DOHH2 (cell line): ENCODE data around the gene CALML6.

ENCODE experiments used
- H3F3A ChIP-seq: fragments of 200-600 bp; sonication (generic), shearing (Covaris generic); 2 replicates; pipeline ENCODE4 v1.6.0; 2016; ENCODE audit warnings: antibody characterized with exemption, mild to moderate bottlenecking; ENCODE audit not compliant: control insufficient read depth, insufficient read depth
- H3K27ac ChIP-seq: fragments of 200-600 bp; sonication (generic); 2 replicates; pipeline ENCODE4 v1.5.1; 2014; ENCODE audit warnings: low read depth, mild to moderate bottlenecking, low read length, moderate library complexity
- H3K27me3 ChIP-seq: fragments of 200-600 bp; sonication (generic); 2 replicates; pipeline ENCODE4 v1.6.1; 2014; ENCODE audit warnings: mild to moderate bottlenecking, low read length, mixed read lengths; ENCODE audit not compliant: control insufficient read depth
- H3K36me3 ChIP-seq: fragments of 200-600 bp; sonication (generic); 2 replicates; pipeline ENCODE4 v1.6.1; 2014; ENCODE audit warnings: mild to moderate bottlenecking, low read length, moderate library complexity, mixed read lengths; ENCODE audit not compliant: control insufficient read depth
- H3K4me1 ChIP-seq: fragments of 200-600 bp; sonication (generic); 2 replicates; pipeline ENCODE4 v1.6.1; 2014; ENCODE audit warnings: mild to moderate bottlenecking, low read length, mixed read lengths; ENCODE audit not compliant: control insufficient read depth
- H3K4me2 ChIP-seq: fragments of 200-600 bp; sonication (generic); 2 replicates; pipeline ENCODE4 v1.6.0; 2014; ENCODE audit warnings: mild to moderate bottlenecking, low read length, moderate library complexity
- H3K4me3 ChIP-seq: fragments of 200-600 bp; sonication (generic); 2 replicates; pipeline ENCODE4 v1.5.1; 2014; ENCODE audit warnings: mild to moderate bottlenecking, low read length, mixed read lengths
- H3K79me2 ChIP-seq: fragments of 200-600 bp; sonication (generic); 2 replicates; pipeline ENCODE4 v1.6.1; 2014; ENCODE audit warnings: mild to moderate bottlenecking, low read length, mixed read lengths; ENCODE audit not compliant: control insufficient read depth
- H3K9me2 ChIP-seq: fragments of 200-600 bp; sonication (generic); replicated peaks from 2 replicates; pipeline ENCODE4 v1.6.1; 2014; ENCODE audit warnings: mild to moderate bottlenecking, low read length, mixed read lengths; ENCODE audit not compliant: control insufficient read depth
- H3K9me3 ChIP-seq: fragments of 200-600 bp; sonication (generic); 2 replicates; pipeline ENCODE4 v1.6.1; 2014; ENCODE audit warnings: antibody characterized with exemption, low read length, mixed read lengths; ENCODE audit not compliant: control insufficient read depth, insufficient read depth
- H4K20me1 ChIP-seq: fragments of 200-600 bp; sonication (generic); 2 replicates; pipeline ENCODE4 v1.6.0; 2014; ENCODE audit warnings: low read depth, mild to moderate bottlenecking, antibody characterized with exemption, low read length, moderate library complexity; ENCODE audit not compliant: control insufficient read depth, insufficient read depth
- CTCF ChIP-seq: fragments of 200-600 bp; sonication (generic); IDR thresholded peaks from one replicate; pipeline ENCODE4 v1.5.1; 2014; ENCODE audit warnings: antibody characterized with exemption, mild to moderate bottlenecking, low read depth, low read length; ENCODE audit not compliant: poor library complexity, severe bottlenecking
- EZH2phosphoT487 ChIP-seq: fragments of 200-600 bp; sonication (generic); IDR thresholded peaks from 2 replicates; pipeline ENCODE4 v1.6.1; 2017; ENCODE audit warnings: borderline replicate concordance, mild to moderate bottlenecking, antibody characterized with exemption, low read length, moderate library complexity, mixed read lengths

The CALML6 gene

GRCh38 chr1:1922956-1923833 lies 8.1 kb downstream of the CALML6 start:
- no peak overlapping the region for H3K4me2 ChIP-seq
- TF ChIP-seq EZH2phosphoT487 (no peak), CTCF (no peak)
- H3K4me3 ChIP-seq: no peak overlapping the region
- no peaks in the 10 kb centered on the region for H3K36me3 ChIP-seq
- no peaks in the 10 kb centered on the region for H3F3A ChIP-seq
- peaks cover 3% of the 10 kb centered on the region; the same call in 1 of the 2 replicates for H3K27me3 ChIP-seq
- H3K27ac ChIP-seq: no peak overlapping the region
- peaks cover 14% of the 10 kb centered on the region for H3K4me1 ChIP-seq
- H3K9me3 ChIP-seq: no peaks in the 10 kb centered on the region
- H4K20me1 ChIP-seq: no peaks in the 10 kb centered on the region
- no peaks in the 10 kb centered on the region for H3K79me2 ChIP-seq
- H3K9me2 ChIP-seq: no peaks in the 10 kb centered on the region

- Histone ChIP-seq H3K9me2 (no peaks in the 10 kb centered on the region), H3K79me2 (no peaks in the 10 kb centered on the region), H3K36me3 (no peaks in the 10 kb centered on the region), H3K27me3 (no peaks in the 10 kb centered on the region), H3F3A (no peaks in the 10 kb centered on the region), H3K9me3 (no peaks in the 10 kb centered on the region), H4K20me1 (no peaks in the 10 kb centered on the region), H3K4me1 (peaks cover 6% of the 10 kb centered on the region), H3K4me3 (no peak overlapping the region), H3K4me2 (no peak overlapping the region), H3K27ac (no peak overlapping the region)
- no peak for TF ChIP-seq CTCF
- TF ChIP-seq EZH2phosphoT487: no peak
Observed at GRCh38 chr1:1924386-1924785, 9.3 kb downstream of the CALML6 start.

- Histone ChIP-seq H3K79me2 (no peaks in the 10 kb centered on the region), H3K9me2 (no peaks in the 10 kb centered on the region), H3F3A (no peaks in the 10 kb centered on the region), H3K36me3 (no peaks in the 10 kb centered on the region), H3K4me2 (no peak overlapping the region), H3K27ac (no peak overlapping the region), H3K9me3 (no peaks in the 10 kb centered on the region), H3K4me3 (no peak overlapping the region), H3K27me3 (no peaks in the 10 kb centered on the region), H3K4me1 (peaks cover 2% of the 10 kb centered on the region), H4K20me1 (no peaks in the 10 kb centered on the region)
- TF ChIP-seq EZH2phosphoT487 (no peak), CTCF (no peak)
Observed at GRCh38 chr1:1924849-1925248, 9.8 kb downstream of the CALML6 start.
